ENCODE results near the gene MYO1D.

GRCh38 chr17:32855620-32856019 is 21.3 kb downstream of the MYO1D start:
- TF ChIP-seq, protein P1, sequence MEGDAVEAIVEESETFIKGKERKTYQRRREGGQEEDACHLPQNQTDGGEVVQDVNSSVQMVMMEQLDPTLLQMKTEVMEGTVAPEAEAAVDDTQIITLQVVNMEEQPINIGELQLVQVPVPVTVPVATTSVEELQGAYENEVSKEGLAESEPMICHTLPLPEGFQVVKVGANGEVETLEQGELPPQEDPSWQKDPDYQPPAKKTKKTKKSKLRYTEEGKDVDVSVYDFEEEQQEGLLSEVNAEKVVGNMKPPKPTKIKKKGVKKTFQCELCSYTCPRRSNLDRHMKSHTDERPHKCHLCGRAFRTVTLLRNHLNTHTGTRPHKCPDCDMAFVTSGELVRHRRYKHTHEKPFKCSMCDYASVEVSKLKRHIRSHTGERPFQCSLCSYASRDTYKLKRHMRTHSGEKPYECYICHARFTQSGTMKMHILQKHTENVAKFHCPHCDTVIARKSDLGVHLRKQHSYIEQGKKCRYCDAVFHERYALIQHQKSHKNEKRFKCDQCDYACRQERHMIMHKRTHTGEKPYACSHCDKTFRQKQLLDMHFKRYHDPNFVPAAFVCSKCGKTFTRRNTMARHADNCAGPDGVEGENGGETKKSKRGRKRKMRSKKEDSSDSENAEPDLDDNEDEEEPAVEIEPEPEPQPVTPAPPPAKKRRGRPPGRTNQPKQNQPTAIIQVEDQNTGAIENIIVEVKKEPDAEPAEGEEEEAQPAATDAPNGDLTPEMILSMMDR (conservative IDR thresholded peaks at IDR 0.05; ENCODE audit: low read length) = no peak
- TF ChIP-seq EZH2phosphoT487 (IDR thresholded peaks at IDR 0.05; ENCODE audit: borderline replicate concordance, low read depth, low read length) = no peak
